Peyer's patch (tissue), 4 donors: Measurements from ENCODE around the gene OR6S1. TPM values are rescaled to one million over a fixed set of nuclear protein-coding genes. Genes with fewer than 3 reads are reported as not detected.
"Not testable (repeated sequence)": the region's sequence is repeated elsewhere in the genome, so short reads cannot be mapped to it uniquely, and the experiment has no call there.

Experiments
- DNase-seq, 3 donors: peaks; one replicate each; pipeline ENCODE4 v3.0.0-alpha.2; 2017 to 2019
- H3K27ac ChIP-seq, 4 donors: fragments of 200-600 bp; sonication (generic); one replicate each; pipeline ENCODE4 v1.5.1; 2016 to 2019
- H3K27me3 ChIP-seq, 2 donors: fragments of 200-600 bp; sonication (generic); one replicate each; pipeline ENCODE4 v1.5.1; 2019
- H3K36me3 ChIP-seq, 3 donors: fragments of 200-600 bp; sonication (generic); one replicate each; pipeline ENCODE4 v1.5.1; 2016 to 2019
- H3K4me1 ChIP-seq, 4 donors: fragments of 200-600 bp; sonication (generic); one replicate each; pipeline ENCODE4 v1.5.1; 2016 to 2019
- H3K4me3 ChIP-seq, 4 donors: fragments of 200-600 bp; sonication (generic); 1 replicate in 3 of 4; 2 replicates in 1 of 4; pipeline ENCODE4 v1.5.1; 2016 to 2019; ENCODE audit warnings: mild to moderate bottlenecking in 1 of 4
- H3K9me3 ChIP-seq, 4 donors: fragments of 200-600 bp; sonication (generic); one replicate each; pipeline ENCODE4 v1.5.1; 2016 to 2019; ENCODE audit warnings: mild to moderate bottlenecking in 1 of 4
- CTCF ChIP-seq, 6 experiments: fragments of 450-650 bp in 4 of 6; fragments of 200-600 bp in 2 of 6; sonication (generic) in 1 of 6; IDR thresholded peaks; one replicate each; pipeline ENCODE4 v1.5.1; 2017 to 2019; ENCODE audit warnings: antibody characterized with exemption in 6 of 6, mild to moderate bottlenecking in 3 of 6, moderate library complexity in 1 of 6
- POLR2A ChIP-seq, 2 donors: fragments of 450-650 bp; IDR thresholded peaks; one replicate each; pipeline ENCODE4 v1.5.1; 2017; ENCODE audit warnings: antibody characterized with exemption in 2 of 2, mild to moderate bottlenecking in 2 of 2, moderate library complexity in 2 of 2
- total RNA-seq, 4 donors: library from RNA; depleted of rRNA; stranded (reverse); fragments of >200 nt; gene quantifications; one replicate each; pipeline ENCODE4 v1.1.0, GENCODE V29; 2016

Gene OR6S1
- total RNA-seq, 4 donors from 2014 or later: not detected

GRCh38 chr14:20603813-20604690, 37.4 kb downstream of the OR6S1 start:
- no peak for TF ChIP-seq POLR2A (IDR thresholded peaks at IDR 0.05)
- TF ChIP-seq CTCF (IDR thresholded peaks at IDR 0.05): no peak
- Histone ChIP-seq H3K4me3 (no peak overlapping the region), H3K4me1 (no peaks in the 10 kb centered on the region), H3K36me3 (no peaks in the 10 kb centered on the region), H3K27me3 (no peaks in the 10 kb centered on the region), H3K9me3 (no peaks in the 10 kb centered on the region), H3K27ac (no peak overlapping the region)
- DNase-seq: no peak

- H3K27me3 ChIP-seq: no peaks in the 10 kb centered on the region
- H3K36me3 ChIP-seq: no peaks in the 10 kb centered on the region
- no peak for DNase-seq
- H3K4me3 ChIP-seq: no peak overlapping the region
- no peak for TF ChIP-seq POLR2A (IDR thresholded peaks at IDR 0.05)
- no peak for TF ChIP-seq CTCF (IDR thresholded peaks at IDR 0.05)
- no peaks in the 10 kb centered on the region for H3K9me3 ChIP-seq
- H3K4me1 ChIP-seq: no peaks in the 10 kb centered on the region
- H3K27ac ChIP-seq: no peak overlapping the region
Observed at GRCh38 chr14:20602583-20602982, 38.9 kb downstream of the OR6S1 start.

GRCh38 chr14:20601522-20601921, 40.0 kb downstream of the OR6S1 start:
- TF ChIP-seq CTCF (IDR thresholded peaks at IDR 0.05): no peak
- TF ChIP-seq POLR2A (IDR thresholded peaks at IDR 0.05): no peak
- Histone ChIP-seq H3K27ac (no peak overlapping the region), H3K9me3 (no peaks in the 10 kb centered on the region), H3K36me3 (no peaks in the 10 kb centered on the region), H3K4me1 (no peaks in the 10 kb centered on the region), H3K27me3 (no peaks in the 10 kb centered on the region), H3K4me3 (no peak overlapping the region)
- DNase-seq: no peak

GRCh38 chr14:20597108-20597507, 44.4 kb downstream of the OR6S1 start:
- no peak for TF ChIP-seq POLR2A (IDR thresholded peaks at IDR 0.05)
- no peak for TF ChIP-seq CTCF (IDR thresholded peaks at IDR 0.05)
- Histone ChIP-seq H3K4me3 (no peak overlapping the region), H3K9me3 (no peaks in the 10 kb centered on the region), H3K36me3 (no peaks in the 10 kb centered on the region), H3K27ac (no peak overlapping the region), H3K4me1 (no peaks in the 10 kb centered on the region), H3K27me3 (no peaks in the 10 kb centered on the region)
- no peak for DNase-seq

GRCh38 chr14:20595726-20596125, 45.8 kb downstream of the OR6S1 start:
- not testable (repeated sequence) for H3K4me1 ChIP-seq, H3K27ac ChIP-seq, H3K27me3 ChIP-seq, H3K4me3 ChIP-seq, H3K9me3 ChIP-seq, H3K36me3 ChIP-seq, DNase-seq

GRCh38 chr14:20592574-20592973, 48.9 kb downstream of the OR6S1 start:
- DNase-seq: no peak
- no peaks in the 10 kb centered on the region for H3K36me3 ChIP-seq
- no peak overlapping the region for H3K27ac ChIP-seq
- H3K4me1 ChIP-seq: no peaks in the 10 kb centered on the region
- no peaks in the 10 kb centered on the region for H3K9me3 ChIP-seq
- TF ChIP-seq CTCF (IDR thresholded peaks at IDR 0.05) (no peak), POLR2A (IDR thresholded peaks at IDR 0.05) (no peak)
- no peak overlapping the region for H3K4me3 ChIP-seq
- H3K27me3 ChIP-seq: no peaks in the 10 kb centered on the region
